Prostate gland (tissue), 2 donors: ENCODE results near the gene FBP1.

Source experiments
- POLR2A ChIP-seq: fragments of 450-650 bp; IDR thresholded peaks from one replicate; pipeline ENCODE4 v1.6.1; 2016; ENCODE audit warnings: antibody characterized with exemption, mild to moderate bottlenecking
- TF ChIP-seq, protein P1 (sequence below), 4 experiments: fragments of 200-600 bp in 2 of 4; fragments of 450-650 bp in 2 of 4; sonication (generic) in 2 of 4; IDR thresholded peaks; 1 replicate in 3 of 4; 2 replicates in 1 of 4; pipeline ENCODE4 v1.5.1; 2016 to 2019; ENCODE audit warnings: antibody characterized with exemption in 4 of 4, mild to moderate bottlenecking in 2 of 4, moderate library complexity in 2 of 4

- TF ChIP-seq POLR2A: no peak
- TF ChIP-seq, protein P1, sequence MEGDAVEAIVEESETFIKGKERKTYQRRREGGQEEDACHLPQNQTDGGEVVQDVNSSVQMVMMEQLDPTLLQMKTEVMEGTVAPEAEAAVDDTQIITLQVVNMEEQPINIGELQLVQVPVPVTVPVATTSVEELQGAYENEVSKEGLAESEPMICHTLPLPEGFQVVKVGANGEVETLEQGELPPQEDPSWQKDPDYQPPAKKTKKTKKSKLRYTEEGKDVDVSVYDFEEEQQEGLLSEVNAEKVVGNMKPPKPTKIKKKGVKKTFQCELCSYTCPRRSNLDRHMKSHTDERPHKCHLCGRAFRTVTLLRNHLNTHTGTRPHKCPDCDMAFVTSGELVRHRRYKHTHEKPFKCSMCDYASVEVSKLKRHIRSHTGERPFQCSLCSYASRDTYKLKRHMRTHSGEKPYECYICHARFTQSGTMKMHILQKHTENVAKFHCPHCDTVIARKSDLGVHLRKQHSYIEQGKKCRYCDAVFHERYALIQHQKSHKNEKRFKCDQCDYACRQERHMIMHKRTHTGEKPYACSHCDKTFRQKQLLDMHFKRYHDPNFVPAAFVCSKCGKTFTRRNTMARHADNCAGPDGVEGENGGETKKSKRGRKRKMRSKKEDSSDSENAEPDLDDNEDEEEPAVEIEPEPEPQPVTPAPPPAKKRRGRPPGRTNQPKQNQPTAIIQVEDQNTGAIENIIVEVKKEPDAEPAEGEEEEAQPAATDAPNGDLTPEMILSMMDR (IDR thresholded peaks at IDR 0.05): no peak
These were observed 6.6 kb downstream of the FBP1 start for GRCh38 chr9:94632737-94633136.
